Loucy (cell line): ENCODE measurements around the gene POC1B.

Experiments used
- H2AFZ ChIP-seq: fragments of 200-600 bp; sonication (generic); 2 replicates; pipeline ENCODE4 v1.6.0; 2016; ENCODE audit warnings: antibody characterized with exemption, mild to moderate bottlenecking, low read length, moderate library complexity
- H3F3A ChIP-seq: fragments of 200-600 bp; 2 replicates; pipeline ENCODE4 v1.6.0; 2016; ENCODE audit warnings: antibody characterized with exemption, low read depth, mild to moderate bottlenecking
- H3K27me3 ChIP-seq: fragments of 200-600 bp; sonication (generic); 2 replicates; pipeline ENCODE4 v1.6.1; 2014; ENCODE audit warnings: low read length, mild to moderate bottlenecking; ENCODE audit not compliant: insufficient read depth, poor library complexity, severe bottlenecking
- H3K36me3 ChIP-seq: fragments of 200-600 bp; sonication (generic); 2 replicates; pipeline ENCODE4 v1.6.1; 2016; ENCODE audit warnings: low read length; ENCODE audit not compliant: insufficient read depth
- H3K4me1 ChIP-seq: fragments of 200-600 bp; sonication (generic); 2 replicates; pipeline ENCODE4 v1.5.1; 2014; ENCODE audit warnings: low read length, mild to moderate bottlenecking; ENCODE audit not compliant: insufficient read depth, poor library complexity, severe bottlenecking
- H3K4me2 ChIP-seq: fragments of 200-600 bp; sonication (generic); 2 replicates; pipeline ENCODE4 v1.6.0; 2014; ENCODE audit warnings: antibody characterized with exemption, low read length, low read depth, mild to moderate bottlenecking; ENCODE audit not compliant: poor library complexity, severe bottlenecking
- H3K4me3 ChIP-seq: fragments of 200-600 bp; sonication (generic); 2 replicates; pipeline ENCODE4 v1.5.1; 2014; ENCODE audit warnings: low read length, mild to moderate bottlenecking, mixed read lengths; ENCODE audit not compliant: poor library complexity, severe bottlenecking
- H3K79me2 ChIP-seq: fragments of 200-600 bp; sonication (generic); 2 replicates; pipeline ENCODE4 v1.6.1; 2014; ENCODE audit warnings: low read length; ENCODE audit not compliant: insufficient read depth
- H3K9ac ChIP-seq: fragments of 200-600 bp; sonication (generic); 2 replicates; pipeline ENCODE4 v1.6.0; 2014; ENCODE audit warnings: mild to moderate bottlenecking, low read depth, low read length, moderate library complexity; ENCODE audit not compliant: poor library complexity, severe bottlenecking
- H3K9me2 ChIP-seq: fragments of 200-600 bp; sonication (generic); replicated peaks from 2 replicates; pipeline ENCODE4 v1.6.1; 2016; ENCODE audit warnings: low read depth, low read length, mixed read lengths
- H3K9me3 ChIP-seq: fragments of 200-600 bp; sonication (generic); 2 replicates; pipeline ENCODE4 v1.6.1; 2014; ENCODE audit warnings: mild to moderate bottlenecking, antibody characterized with exemption, low read length, low read depth; ENCODE audit not compliant: insufficient read depth
- H4K20me1 ChIP-seq: fragments of 200-600 bp; sonication (generic); 2 replicates; pipeline ENCODE4 v1.6.0; 2014; ENCODE audit warnings: antibody characterized with exemption, low read length, mild to moderate bottlenecking; ENCODE audit not compliant: insufficient read depth, poor library complexity, severe bottlenecking
- CTCF ChIP-seq: fragments of 200-600 bp; sonication (generic); conservative IDR thresholded peaks from 2 replicates; pipeline ENCODE4 v1.5.1; 2014; ENCODE audit warnings: mild to moderate bottlenecking, antibody characterized with exemption, low read length
- EZH2phosphoT487 ChIP-seq: fragments of 200-600 bp; IDR thresholded peaks from 2 replicates; pipeline ENCODE4 v1.6.1; 2018; ENCODE audit warnings: antibody characterized with exemption, mild to moderate bottlenecking, moderate library complexity, borderline replicate concordance

POC1B gene

GRCh38 chr12:89384050-89384758 lies 141.6 kb downstream of the POC1B start:
- H3K9ac ChIP-seq, result no peak overlapping the region
- H3K4me3 ChIP-seq, result no peak overlapping the region
- no peak overlapping the region for H2AFZ ChIP-seq
- H3K4me2 ChIP-seq, result no peak overlapping the region
- H3K79me2 ChIP-seq, result no peaks in the 10 kb centered on the region
- no peaks in the 10 kb centered on the region for H3K36me3 ChIP-seq
- TF ChIP-seq EZH2phosphoT487, result no peak
- TF ChIP-seq CTCF, result no peak
- no peaks in the 10 kb centered on the region for H3F3A ChIP-seq
- H3K27me3 ChIP-seq, result no peaks in the 10 kb centered on the region
- no peaks in the 10 kb centered on the region for H3K9me3 ChIP-seq
- H3K9me2 ChIP-seq, result no peaks in the 10 kb centered on the region
- no peaks in the 10 kb centered on the region for H4K20me1 ChIP-seq
- no peaks in the 10 kb centered on the region for H3K4me1 ChIP-seq

DNA sequence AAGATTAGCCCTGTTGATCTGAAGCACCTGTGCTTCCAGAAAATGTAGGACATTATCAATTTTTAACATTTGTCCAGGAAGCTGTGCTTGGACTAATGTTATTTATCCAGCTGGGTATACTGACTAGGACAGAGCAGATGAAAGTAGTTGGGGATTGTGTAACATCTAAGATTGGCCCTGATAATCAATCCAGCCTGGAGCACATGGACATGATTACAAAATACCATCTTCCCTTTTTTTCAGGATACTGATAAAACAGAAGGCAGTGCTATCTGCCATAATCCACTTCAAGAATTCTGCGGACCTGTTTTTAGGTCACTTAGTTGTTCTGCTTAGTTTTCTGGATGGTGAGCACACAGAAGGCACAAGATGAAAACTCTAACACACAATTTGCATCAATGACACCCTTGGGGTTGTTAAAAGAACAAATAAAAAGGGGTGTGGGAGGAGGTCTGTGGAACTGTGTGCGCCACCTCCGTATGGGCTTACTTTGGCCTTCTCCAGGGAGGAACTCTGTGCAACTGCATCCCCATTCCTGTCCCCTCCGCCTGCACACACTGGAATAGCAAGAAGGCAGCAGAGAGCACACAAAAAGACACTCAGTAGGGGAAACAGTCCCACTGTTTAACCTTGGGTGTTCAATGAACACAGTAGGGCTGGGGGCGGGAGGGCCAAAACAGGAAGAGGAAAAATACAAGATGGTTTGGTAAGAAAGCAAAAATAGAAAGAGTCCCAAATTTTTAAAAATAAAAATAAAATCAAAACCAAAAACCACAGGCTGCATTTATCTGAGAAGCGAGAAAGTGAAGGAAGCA lies 142.4 kb downstream of the POC1B start:
- Histone ChIP-seq H3K27me3 (no peaks in the 10 kb centered on the region), H4K20me1 (no peaks in the 10 kb centered on the region), H3K79me2 (no peaks in the 10 kb centered on the region), H3F3A (no peaks in the 10 kb centered on the region), H2AFZ (no peak overlapping the region), H3K9ac (no peak overlapping the region), H3K36me3 (no peaks in the 10 kb centered on the region), H3K4me1 (no peaks in the 10 kb centered on the region), H3K9me2 (no peaks in the 10 kb centered on the region), H3K4me3 (no peak overlapping the region), H3K9me3 (no peaks in the 10 kb centered on the region), H3K4me2 (no peak overlapping the region)
- TF ChIP-seq EZH2phosphoT487 (no peak), CTCF (no peak)

GRCh38 chr12:89382328-89382727 lies 143.5 kb downstream of the POC1B start:
- H2AFZ ChIP-seq, result no peak overlapping the region

More at GRCh38 chr12:89382328-89382727, 143.5 kb downstream of the POC1B start:
- Histone ChIP-seq H3F3A (no peaks in the 10 kb centered on the region), H3K4me1 (no peaks in the 10 kb centered on the region), H3K36me3 (no peaks in the 10 kb centered on the region), H3K4me3 (no peak overlapping the region), H3K4me2 (no peak overlapping the region), H3K9me2 (no peaks in the 10 kb centered on the region), H3K9me3 (no peaks in the 10 kb centered on the region), H3K79me2 (no peaks in the 10 kb centered on the region), H4K20me1 (no peaks in the 10 kb centered on the region), H3K27me3 (no peaks in the 10 kb centered on the region), H3K9ac (no peak overlapping the region)
- TF ChIP-seq EZH2phosphoT487 (no peak), CTCF (no peak)
